ENCODE measurements around the gene FGF12.

DNA sequence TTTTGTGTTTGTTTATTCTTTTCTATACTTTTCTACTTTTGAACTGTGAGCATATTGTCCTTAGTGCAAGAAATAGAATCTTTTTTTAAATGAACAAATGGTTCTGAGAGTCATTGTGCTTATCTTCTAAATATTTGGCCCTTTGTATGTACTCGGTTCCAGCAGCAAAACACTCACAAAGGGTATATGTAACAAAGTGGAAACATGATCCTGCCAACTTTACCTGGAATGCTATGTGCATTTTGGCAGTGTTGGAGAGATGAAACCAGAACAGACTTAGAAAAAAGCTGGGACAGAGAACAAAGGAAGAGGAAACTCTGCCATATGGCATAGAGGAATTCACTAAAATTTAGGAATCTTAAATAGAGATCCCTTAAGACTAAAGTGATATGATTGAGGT lies 150.1 kb downstream of the FGF12 start:
- TF ChIP-seq POLR2AphosphoS5 (IDR thresholded peaks at IDR 0.05) = no peak
- no peak for TF ChIP-seq POLR2A (IDR thresholded peaks at IDR 0.05)
